HG03095 (cell line): ENCODE data around the gene MICU1.
"Not testable (repeated sequence)": the region's sequence is repeated elsewhere in the genome, so short reads cannot be mapped to it uniquely, and the experiment has no call there.

Experiments used
- ATAC-seq: cut with Tn5 transposase; IDR thresholded peaks from one replicate; pipeline ENCODE4 v1.9.1; 2021; ENCODE audit warnings: moderate library complexity; ENCODE audit not compliant: unreplicated experiment

MICU1 gene

GRCh38 chr10:72509206-72509799 is 116.6 kb downstream of the MICU1 start:
- no peak for ATAC-seq

- no peak for ATAC-seq
These were observed 117.8 kb downstream of the MICU1 start for GRCh38 chr10:72508033-72508432.

GRCh38 chr10:72506474-72506873 is 119.4 kb downstream of the MICU1 start:
- no peak for ATAC-seq

GRCh38 chr10:72505435-72505834 is 120.4 kb downstream of the MICU1 start:
- ATAC-seq: no peak

GRCh38 chr10:72503694-72504438 is 122.0 kb downstream of the MICU1 start:
- ATAC-seq: no peak

GRCh38 chr10:72503241-72503640 is 122.6 kb downstream of the MICU1 start:
- ATAC-seq: no peak

GRCh38 chr10:72502581-72502980 is 123.3 kb downstream of the MICU1 start:
- ATAC-seq: no peak

GRCh38 chr10:72499701-72500100 is 126.2 kb downstream of the MICU1 start:
- ATAC-seq: no peak

GRCh38 chr10:72490951-72491350 is 134.9 kb downstream of the MICU1 start:
- ATAC-seq: no peak

GRCh38 chr10:72487521-72487920 is 138.4 kb downstream of the MICU1 start:
- ATAC-seq: no peak

- ATAC-seq: no peak
These were observed 138.8 kb downstream of the MICU1 start for GRCh38 chr10:72487116-72487515.

GRCh38 chr10:72485701-72486100 is 140.2 kb downstream of the MICU1 start:
- ATAC-seq: no peak

- ATAC-seq: no peak
These were observed 141.4 kb downstream of the MICU1 start for GRCh38 chr10:72484521-72484920.

GRCh38 chr10:72483471-72483870 is 142.4 kb downstream of the MICU1 start:
- ATAC-seq: no peak

GRCh38 chr10:72480861-72481260 is 145.0 kb downstream of the MICU1 start:
- ATAC-seq: no peak

- ATAC-seq: no peak
These were observed 148.4 kb downstream of the MICU1 start for GRCh38 chr10:72477463-72477862.

GRCh38 chr10:72472306-72472705 is 153.6 kb downstream of the MICU1 start:
- ATAC-seq: no peak

- ATAC-seq: no peak
These were observed 155.2 kb downstream of the MICU1 start for GRCh38 chr10:72470666-72471065.

GRCh38 chr10:72467064-72467463 is 158.8 kb downstream of the MICU1 start:
- not testable (repeated sequence) for ATAC-seq

- ATAC-seq: no peak
These were observed 159.9 kb downstream of the MICU1 start for GRCh38 chr10:72466018-72466417.

GRCh38 chr10:72464438-72464837 is 161.4 kb downstream of the MICU1 start:
- ATAC-seq: no peak

- ATAC-seq: no peak
These were observed 163.6 kb downstream of the MICU1 start for GRCh38 chr10:72462261-72462660.

- no peak for ATAC-seq
These were observed 164.8 kb downstream of the MICU1 start for GRCh38 chr10:72461085-72461484.
